ENCODE data around the gene BRME1.
A peak's percentile ranks its signal among the peaks of the same experiment; 100 is the strongest.
"Not testable (repeated sequence)": the region's sequence is repeated elsewhere in the genome, so short reads cannot be mapped to it uniquely, and the experiment has no call there.

Gene BRME1

GRCh38 chr19:13926715-13927114 lies 20.8 kb upstream of the BRME1 start:
- DNase-seq (ENCODE audit: low spot score), result no peak
- in situ Hi-C loops (cut with MboI; ENCODE audit: low sequenced_read_pairs, unreplicated experiment), result no loop called here
- TF ChIP-seq CTCF (IDR thresholded peaks at IDR 0.05; ENCODE audit: borderline replicate concordance, control extremely low read depth, extremely low read depth, insufficient read depth, missing control alignments), result no peak

- in situ Hi-C loops (cut with MboI; ENCODE audit: low sequenced_read_pairs, unreplicated experiment), result no loop called here
- DNase-seq (ENCODE audit: low spot score), result no peak
- no peak for TF ChIP-seq CTCF (IDR thresholded peaks at IDR 0.05; ENCODE audit: borderline replicate concordance, control extremely low read depth, extremely low read depth, insufficient read depth, missing control alignments)
Observed at GRCh38 chr19:13926010-13926409, 20.1 kb upstream of the BRME1 start.

GRCh38 chr19:13923194-13923987 lies 17.5 kb upstream of the BRME1 start:
- no peak for DNase-seq (ENCODE audit: low spot score)
- TF ChIP-seq CTCF (IDR thresholded peaks at IDR 0.05; ENCODE audit: borderline replicate concordance, control extremely low read depth, extremely low read depth, insufficient read depth, missing control alignments), result no peak
- in situ Hi-C loops (cut with MboI; ENCODE audit: low sequenced_read_pairs, unreplicated experiment), result no loop called here

GRCh38 chr19:13922118-13922517 lies 16.2 kb upstream of the BRME1 start:
- in situ Hi-C loops (cut with MboI; ENCODE audit: low sequenced_read_pairs, unreplicated experiment); DNase-seq (ENCODE audit: low spot score): not testable (repeated sequence)

GRCh38 chr19:13920940-13921747 lies 15.2 kb upstream of the BRME1 start:
- in situ Hi-C loops (cut with MboI; ENCODE audit: low sequenced_read_pairs, unreplicated experiment), result no loop called here
- TF ChIP-seq CTCF (IDR thresholded peaks at IDR 0.05; ENCODE audit: borderline replicate concordance, control extremely low read depth, extremely low read depth, insufficient read depth, missing control alignments), result no peak
- DNase-seq (ENCODE audit: low spot score), result peak; percentile 68

- TF ChIP-seq CTCF (IDR thresholded peaks at IDR 0.05; ENCODE audit: borderline replicate concordance, control extremely low read depth, extremely low read depth, insufficient read depth, missing control alignments), result no peak
- in situ Hi-C loops (cut with MboI; ENCODE audit: low sequenced_read_pairs, unreplicated experiment), result no loop called here
- DNase-seq (ENCODE audit: low spot score), result no peak
Observed at GRCh38 chr19:13920524-13920923, 14.6 kb upstream of the BRME1 start.
